Astrocyte (in vitro differentiated cells and primary cell): ENCODE measurements around the gene HKDC1.

ENCODE experiments used
- EZH2 ChIP-seq: IDR thresholded peaks from 2 replicates; pipeline ENCODE4 v1.6.1; 2012; ENCODE audit warnings: mild to moderate bottlenecking, low read length, inconsistent platforms; ENCODE audit not compliant: insufficient read depth
- TF ChIP-seq, protein P1 (sequence below): IDR thresholded peaks from 2 replicates; pipeline ENCODE4 v1.5.1; 2011; ENCODE audit warnings: low read depth, mild to moderate bottlenecking, inconsistent platforms, low read length, moderate library complexity; ENCODE audit not compliant: insufficient read depth

DNA sequence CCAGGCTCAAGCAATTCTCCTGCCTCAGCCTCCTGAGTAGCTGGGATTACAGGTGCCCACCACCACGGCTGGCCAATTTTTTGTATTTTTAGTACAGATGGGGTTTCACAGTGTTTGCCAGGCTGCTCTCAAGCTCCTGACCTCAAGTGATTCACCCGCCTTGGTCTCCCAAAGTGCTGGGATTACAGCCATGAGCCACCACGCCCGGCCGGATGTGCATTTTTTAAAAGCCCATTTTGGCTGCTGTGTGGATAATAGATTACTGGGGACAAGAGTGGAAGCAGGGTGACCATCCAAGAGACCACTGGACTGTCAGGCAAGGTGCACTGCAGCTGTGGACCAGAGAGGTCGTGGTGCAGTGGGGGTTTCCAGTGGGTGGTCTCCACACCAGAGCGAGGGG, 21.4 kb downstream of the HKDC1 start:
- TF ChIP-seq, protein P1, sequence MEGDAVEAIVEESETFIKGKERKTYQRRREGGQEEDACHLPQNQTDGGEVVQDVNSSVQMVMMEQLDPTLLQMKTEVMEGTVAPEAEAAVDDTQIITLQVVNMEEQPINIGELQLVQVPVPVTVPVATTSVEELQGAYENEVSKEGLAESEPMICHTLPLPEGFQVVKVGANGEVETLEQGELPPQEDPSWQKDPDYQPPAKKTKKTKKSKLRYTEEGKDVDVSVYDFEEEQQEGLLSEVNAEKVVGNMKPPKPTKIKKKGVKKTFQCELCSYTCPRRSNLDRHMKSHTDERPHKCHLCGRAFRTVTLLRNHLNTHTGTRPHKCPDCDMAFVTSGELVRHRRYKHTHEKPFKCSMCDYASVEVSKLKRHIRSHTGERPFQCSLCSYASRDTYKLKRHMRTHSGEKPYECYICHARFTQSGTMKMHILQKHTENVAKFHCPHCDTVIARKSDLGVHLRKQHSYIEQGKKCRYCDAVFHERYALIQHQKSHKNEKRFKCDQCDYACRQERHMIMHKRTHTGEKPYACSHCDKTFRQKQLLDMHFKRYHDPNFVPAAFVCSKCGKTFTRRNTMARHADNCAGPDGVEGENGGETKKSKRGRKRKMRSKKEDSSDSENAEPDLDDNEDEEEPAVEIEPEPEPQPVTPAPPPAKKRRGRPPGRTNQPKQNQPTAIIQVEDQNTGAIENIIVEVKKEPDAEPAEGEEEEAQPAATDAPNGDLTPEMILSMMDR, result no peak
- TF ChIP-seq EZH2, result no peak
